NCI-H2029 treated with DMSO at 0.1 percent for 48 hours (cell line): ENCODE measurements around the gene GRIN2A.

ENCODE experiments used
- DNase-seq: peaks from one replicate; lab custom pipeline; 2025; lab: John Stamatoyannopoulos, UW

The GRIN2A gene

GRCh38 chr16:9818702-9819101 lies 363.5 kb downstream of the GRIN2A start:
- DNase-seq = no peak

- DNase-seq = no peak
Measured at GRCh38 chr16:9817586-9817985, 364.6 kb downstream of the GRIN2A start.

- DNase-seq = no peak
Measured at GRCh38 chr16:9816644-9817043, 365.6 kb downstream of the GRIN2A start.

- DNase-seq = no peak
Measured at GRCh38 chr16:9813665-9814064, 368.6 kb downstream of the GRIN2A start.

- DNase-seq = no peak
Measured at GRCh38 chr16:9808210-9808609, 374.0 kb downstream of the GRIN2A start.

GRCh38 chr16:9807302-9807701 lies 374.9 kb downstream of the GRIN2A start:
- DNase-seq = no peak

GRCh38 chr16:9805109-9805508 lies 377.1 kb downstream of the GRIN2A start:
- DNase-seq = no peak

GRCh38 chr16:9802160-9802559 lies 380.1 kb downstream of the GRIN2A start:
- no peak for DNase-seq

- DNase-seq = no peak
Measured at GRCh38 chr16:9801651-9802050, 380.6 kb downstream of the GRIN2A start.

GRCh38 chr16:9800186-9800738 lies 382.0 kb downstream of the GRIN2A start:
- no peak for DNase-seq

GRCh38 chr16:9798952-9799580 lies 383.2 kb downstream of the GRIN2A start:
- DNase-seq = no peak

- peak; percentile 89 for DNase-seq
Measured at GRCh38 chr16:9798474-9798873, 383.8 kb downstream of the GRIN2A start.

- DNase-seq = peak; percentile 68
Measured at GRCh38 chr16:9797306-9797705, 384.9 kb downstream of the GRIN2A start.

GRCh38 chr16:9793623-9794022 lies 388.6 kb downstream of the GRIN2A start:
- DNase-seq = no peak

- no peak for DNase-seq
Measured at GRCh38 chr16:9791556-9791955, 390.7 kb downstream of the GRIN2A start.

- DNase-seq = no peak
Measured at GRCh38 chr16:9790199-9790598, 392.0 kb downstream of the GRIN2A start.

- DNase-seq = no peak
Measured at GRCh38 chr16:9787717-9788116, 394.5 kb downstream of the GRIN2A start.

- no peak for DNase-seq
Measured at GRCh38 chr16:9780831-9781230, 401.4 kb downstream of the GRIN2A start.

GRCh38 chr16:9778849-9779248 lies 403.4 kb downstream of the GRIN2A start:
- DNase-seq = no peak

- no peak for DNase-seq
Measured at GRCh38 chr16:9775998-9776397, 406.2 kb downstream of the GRIN2A start.

- DNase-seq = no peak
Measured at GRCh38 chr16:9773289-9773688, 408.9 kb downstream of the GRIN2A start.

- DNase-seq = no peak
Measured at GRCh38 chr16:9772526-9773225, 409.6 kb downstream of the GRIN2A start.

GRCh38 chr16:9766891-9767290 lies 415.3 kb downstream of the GRIN2A start:
- DNase-seq = no peak

GRCh38 chr16:9763505-9763904 lies 418.7 kb downstream of the GRIN2A start:
- no peak for DNase-seq
